NCI-H2196 (cell line): ENCODE measurements around the gene SLFN14.
"Not testable (repeated sequence)": the region's sequence is repeated elsewhere in the genome, so short reads cannot be mapped to it uniquely, and the experiment has no call there.

Source experiments
- DNase-seq: peaks from one replicate; lab custom pipeline; 2025; ENCODE audit not compliant: unreplicated experiment; lab: John Stamatoyannopoulos, UW

Gene SLFN14

DNA sequence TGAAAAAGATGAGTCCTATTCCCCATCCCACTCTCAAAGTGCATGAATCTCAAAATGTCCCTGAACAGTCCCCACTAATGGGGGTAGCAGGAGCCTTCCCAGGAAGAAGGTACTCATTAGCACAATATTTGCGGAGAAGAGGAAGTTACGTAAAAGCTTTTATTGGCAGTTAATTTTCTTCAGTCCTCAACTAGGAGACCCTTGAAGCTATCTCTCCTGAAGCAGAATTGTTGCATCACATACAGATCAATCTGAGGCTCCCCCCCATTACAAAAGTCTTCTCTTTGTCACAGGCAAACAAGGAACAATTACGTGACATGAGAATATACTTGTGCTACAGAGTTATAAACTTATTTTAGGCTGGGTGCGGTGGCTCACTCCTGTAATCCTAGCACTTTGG is 37.3 kb downstream of the SLFN14 start:
- DNase-seq = no peak

DNA sequence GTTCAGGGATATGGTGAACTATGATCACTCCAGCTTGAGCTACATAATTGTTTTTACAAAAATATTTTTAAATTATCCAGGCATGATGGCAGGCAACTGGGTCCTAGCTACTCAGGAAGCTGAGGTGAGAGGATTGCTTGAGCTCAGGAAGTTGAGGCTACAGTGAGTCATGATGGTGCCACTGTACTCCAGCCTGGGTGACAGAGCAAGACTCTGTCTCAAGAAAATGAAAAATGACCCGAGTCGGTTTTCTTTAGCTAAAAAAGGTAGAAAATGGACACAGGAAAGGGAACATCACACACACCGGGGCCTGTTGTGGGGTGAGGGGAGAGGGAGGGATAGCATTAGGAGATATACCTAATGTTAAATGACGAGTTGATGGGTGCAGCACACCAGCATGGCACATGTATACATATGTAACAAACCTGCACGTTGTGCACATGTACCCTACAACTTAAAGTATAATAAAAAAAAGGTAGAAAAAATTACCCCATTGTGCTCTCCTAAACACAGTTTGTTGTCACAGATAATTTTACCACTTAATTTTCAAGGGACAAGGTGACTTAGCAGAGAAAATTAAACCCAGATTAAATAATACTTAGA is 38.9 kb downstream of the SLFN14 start:
- not testable (repeated sequence) for DNase-seq

DNA sequence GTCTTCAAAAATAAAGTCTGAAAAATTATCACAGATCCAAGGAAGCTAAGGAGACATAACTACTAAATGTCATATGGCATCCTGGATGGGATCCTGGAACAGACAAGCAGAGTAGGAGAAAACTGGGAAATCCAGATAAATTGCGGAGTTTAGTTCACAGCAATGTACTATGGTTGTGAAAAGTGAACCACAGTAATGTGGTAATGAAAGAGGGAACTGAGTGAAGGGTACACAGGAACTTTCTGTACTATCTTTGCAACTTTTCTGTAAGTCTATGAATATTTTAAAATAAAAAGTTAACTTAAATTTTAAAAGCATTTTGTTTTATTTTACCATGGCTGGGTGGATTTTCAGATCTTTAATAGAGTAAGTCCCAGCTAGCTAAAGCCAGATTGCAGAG is 39.5 kb downstream of the SLFN14 start:
- no peak for DNase-seq

DNA sequence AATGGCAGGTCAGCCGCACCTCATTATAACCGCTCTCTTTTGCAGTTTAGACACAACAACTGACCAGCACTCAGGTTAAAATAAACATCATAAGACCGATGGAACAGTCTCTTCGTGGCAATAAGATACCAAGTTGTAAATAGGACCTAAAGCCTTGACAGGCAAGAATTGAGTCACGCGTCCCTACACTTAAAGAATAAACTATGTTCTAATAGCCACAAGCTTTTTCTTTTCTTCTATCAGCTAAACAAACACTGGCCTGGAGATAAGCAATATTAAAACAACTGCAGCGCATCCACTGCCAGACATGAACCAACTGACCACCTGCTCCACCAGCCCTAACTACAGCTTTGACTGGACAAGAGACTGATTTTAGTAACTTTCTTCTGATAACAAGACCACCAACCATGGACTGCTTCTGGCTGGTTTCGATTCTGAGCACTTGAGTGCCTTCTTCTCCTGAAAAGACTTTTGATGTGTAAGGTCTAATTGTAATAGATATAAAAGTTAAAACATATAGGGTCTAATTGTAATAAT is 40.6 kb downstream of the SLFN14 start:
- DNase-seq = no peak

DNA sequence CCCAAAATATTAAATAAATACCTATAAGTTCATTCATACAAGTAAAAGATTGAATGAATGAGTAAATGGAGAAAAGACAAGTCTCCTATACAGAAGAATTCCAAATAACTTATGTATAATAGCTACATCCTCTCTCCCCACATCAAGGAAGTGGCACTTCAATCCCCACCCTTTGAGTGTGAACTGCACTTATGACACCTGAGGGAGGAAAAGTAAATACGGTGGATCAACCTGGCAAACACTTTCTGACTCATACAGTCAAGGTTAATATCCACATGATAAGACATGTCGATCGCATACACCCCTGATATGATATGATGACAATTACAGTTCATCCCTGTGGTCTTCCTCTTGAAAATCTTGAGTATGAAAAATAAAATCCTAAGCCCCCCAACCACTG is 41.2 kb downstream of the SLFN14 start:
- DNase-seq = no peak

DNA sequence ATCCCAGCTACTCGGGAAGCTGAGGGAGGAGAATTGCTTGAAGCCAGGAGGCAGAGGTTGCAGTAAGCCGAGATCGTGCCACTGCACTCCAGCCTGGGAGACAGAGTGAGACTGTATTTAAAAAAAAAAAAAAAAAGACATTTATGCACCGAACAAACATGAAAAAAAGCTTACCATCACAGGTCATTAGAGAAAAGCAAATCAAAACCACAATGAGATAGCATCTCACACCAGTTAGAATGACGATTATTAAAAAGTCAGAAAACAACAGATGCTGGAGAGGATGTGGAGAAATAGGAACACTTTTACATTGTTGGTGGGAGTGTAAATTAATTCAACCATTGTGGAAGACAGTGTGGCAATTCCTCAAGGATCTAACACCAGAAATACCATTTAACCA is 42.2 kb downstream of the SLFN14 start:
- not testable (repeated sequence) for DNase-seq

DNA sequence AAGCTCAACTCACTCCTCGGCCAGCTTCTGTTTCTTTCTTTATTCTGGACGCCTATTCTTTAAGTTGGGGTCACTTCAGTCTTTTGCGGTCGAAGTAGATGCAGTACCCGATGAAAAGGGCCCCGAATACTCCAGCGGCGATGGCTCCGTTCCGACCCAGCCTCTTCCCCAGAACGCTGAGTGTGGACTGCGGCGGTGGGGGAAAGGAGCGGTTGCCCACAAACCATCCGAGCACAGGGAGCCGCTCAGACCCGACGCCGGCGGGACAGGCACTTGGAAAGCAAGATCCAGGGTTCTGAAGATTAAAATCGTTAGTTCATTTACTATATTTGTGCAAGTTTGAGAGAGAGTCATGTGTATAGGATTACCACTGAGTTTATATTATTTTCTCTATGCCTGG is 45.6 kb downstream of the SLFN14 start:
- DNase-seq = no peak

DNA sequence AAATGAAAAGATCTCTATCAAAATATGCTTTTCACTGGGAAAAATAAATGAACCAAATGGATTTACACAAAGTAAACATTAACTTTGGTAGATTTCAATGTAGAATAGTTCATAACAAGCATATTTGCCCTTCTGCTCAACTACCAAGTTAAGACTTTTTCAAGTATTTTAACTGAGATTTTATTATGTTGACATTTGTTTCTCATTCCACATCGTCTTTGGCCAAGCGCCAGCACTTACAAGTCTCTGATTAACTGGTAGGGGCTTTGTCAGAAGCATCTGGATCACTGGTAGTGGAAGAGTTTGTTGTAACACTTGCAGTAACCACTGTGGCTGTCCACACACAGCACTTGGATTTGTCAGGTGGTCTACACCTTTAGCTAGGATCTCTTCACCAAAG is 46.1 kb downstream of the SLFN14 start:
- no peak for DNase-seq
